HG03442 (cell line): Measurements from ENCODE around the gene UROC1.

Experiments
- ATAC-seq: cut with Tn5 transposase; IDR thresholded peaks from one replicate; pipeline ENCODE4 v1.9.1; 2021; ENCODE audit warnings: mild to moderate bottlenecking, moderate library complexity; ENCODE audit not compliant: unreplicated experiment

The UROC1 gene

GRCh38 chr3:126517986-126518778 lies 609 bp upstream of the UROC1 start:
- ATAC-seq = no peak

- no peak for ATAC-seq
Measured at GRCh38 chr3:126516936-126517290, 660 bp downstream of the UROC1 start.

- ATAC-seq = no peak
Measured at GRCh38 chr3:126516152-126516935, 1.2 kb downstream of the UROC1 start.

GRCh38 chr3:126515066-126515706 lies 2.4 kb downstream of the UROC1 start:
- no peak for ATAC-seq

- ATAC-seq = no peak
Measured at GRCh38 chr3:126514161-126514560, 3.4 kb downstream of the UROC1 start.

- ATAC-seq = no peak
Measured at GRCh38 chr3:126512916-126513650, 4.5 kb downstream of the UROC1 start.

GRCh38 chr3:126512026-126512425 lies 5.5 kb downstream of the UROC1 start:
- ATAC-seq = no peak

- no peak for ATAC-seq
Measured at GRCh38 chr3:126511291-126511690, 6.3 kb downstream of the UROC1 start.

- no peak for ATAC-seq
Measured at GRCh38 chr3:126510308-126510910, 7.2 kb downstream of the UROC1 start.

GRCh38 chr3:126509597-126510307 lies 7.8 kb downstream of the UROC1 start:
- no peak for ATAC-seq

GRCh38 chr3:126508564-126508964 lies 9.0 kb downstream of the UROC1 start:
- no peak for ATAC-seq

GRCh38 chr3:126507886-126508285 lies 9.7 kb downstream of the UROC1 start:
- no peak for ATAC-seq

- no peak for ATAC-seq
Measured at GRCh38 chr3:126503701-126504100, 13.9 kb downstream of the UROC1 start.

GRCh38 chr3:126502656-126503055 lies 14.9 kb downstream of the UROC1 start:
- no peak for ATAC-seq

- ATAC-seq = no peak
Measured at GRCh38 chr3:126501736-126502135, 15.8 kb downstream of the UROC1 start.

- ATAC-seq = no peak
Measured at GRCh38 chr3:126501054-126501453, 16.5 kb downstream of the UROC1 start.

GRCh38 chr3:126500016-126500415 lies 17.6 kb downstream of the UROC1 start:
- no peak for ATAC-seq

- no peak for ATAC-seq
Measured at GRCh38 chr3:126499401-126499800, 18.2 kb downstream of the UROC1 start.

GRCh38 chr3:126498929-126499328 lies 18.6 kb downstream of the UROC1 start:
- no peak for ATAC-seq

- no peak for ATAC-seq
Measured at GRCh38 chr3:126498461-126498860, 19.1 kb downstream of the UROC1 start.
